ENCODE results near the gene PTGIS.
A peak's percentile ranks its signal among the peaks of the same experiment; 100 is the strongest.

Gene PTGIS

GRCh38 chr20:49526568-49526967 lies 41.4 kb downstream of the PTGIS start:
- DNase-seq, result no peak
- H3K4me3 ChIP-seq (ENCODE audit: low read depth, low read length), result no peak overlapping the region

GRCh38 chr20:49526056-49526455 lies 41.9 kb downstream of the PTGIS start:
- Histone ChIP-seq H3K4me1 (no peaks in the 10 kb centered on the region), H3K36me3 (no peaks in the 10 kb centered on the region), H3K4me3 (ENCODE audit: low read depth, low read length) (no peak overlapping the region), H3K9me3 (peaks cover 3% of the 10 kb centered on the region; the same call in 1 of the 2 replicates), H3K27me3 (no peaks in the 10 kb centered on the region)
- no peak for DNase-seq
- no peak for TF ChIP-seq CTCF (IDR thresholded peaks at IDR 0.05; ENCODE audit: low read depth, low read length)

More at GRCh38 chr20:49526568-49526967, 41.4 kb downstream of the PTGIS start:
- no peaks in the 10 kb centered on the region for H3K4me1 ChIP-seq
- H3K9me3 ChIP-seq, result peaks cover 3% of the 10 kb centered on the region; the same call in 1 of the 2 replicates
- no peaks in the 10 kb centered on the region for H3K36me3 ChIP-seq
- no peak for TF ChIP-seq CTCF (IDR thresholded peaks at IDR 0.05; ENCODE audit: low read depth, low read length)
- H3K27me3 ChIP-seq, result no peaks in the 10 kb centered on the region

- no peaks in the 10 kb centered on the region for H3K36me3 ChIP-seq
Measured at GRCh38 chr20:49523767-49524360, 44.1 kb downstream of the PTGIS start.

GRCh38 chr20:49521356-49521755 lies 46.6 kb downstream of the PTGIS start:
- no peak for TF ChIP-seq CTCF (IDR thresholded peaks at IDR 0.05; ENCODE audit: low read depth, low read length)
- no peaks in the 10 kb centered on the region for H3K36me3 ChIP-seq
- no peak for DNase-seq
- no peak overlapping the region for H3K4me3 ChIP-seq (ENCODE audit: low read depth, low read length)
- no peaks in the 10 kb centered on the region for H3K27me3 ChIP-seq
- peaks cover 3% of the 10 kb centered on the region; the same call in 1 of the 2 replicates for H3K9me3 ChIP-seq
- H3K4me1 ChIP-seq, result no peaks in the 10 kb centered on the region

More at GRCh38 chr20:49523767-49524360, 44.1 kb downstream of the PTGIS start:
- H3K4me3 ChIP-seq (ENCODE audit: low read depth, low read length), result no peak overlapping the region
- TF ChIP-seq CTCF (IDR thresholded peaks at IDR 0.05; ENCODE audit: low read depth, low read length), result no peak
- no peaks in the 10 kb centered on the region for H3K4me1 ChIP-seq
- no peak for DNase-seq
- no peaks in the 10 kb centered on the region for H3K27me3 ChIP-seq
- peaks cover 3% of the 10 kb centered on the region; the same call in 1 of the 2 replicates for H3K9me3 ChIP-seq

- 0 out of 2 replicates have a peak, but pooled peaks have one; percentile 19 for TF ChIP-seq CTCF (IDR thresholded peaks at IDR 0.05; ENCODE audit: low read depth, low read length)
Measured at GRCh38 chr20:49519777-49520359, 48.1 kb downstream of the PTGIS start.

GRCh38 chr20:49519212-49519712 lies 48.7 kb downstream of the PTGIS start:
- no peak for DNase-seq
- no peak overlapping the region for H3K4me3 ChIP-seq (ENCODE audit: low read depth, low read length)
- H3K4me1 ChIP-seq, result no peaks in the 10 kb centered on the region
- no peaks in the 10 kb centered on the region for H3K9me3 ChIP-seq
- H3K36me3 ChIP-seq, result no peaks in the 10 kb centered on the region
- no peaks in the 10 kb centered on the region for H3K27me3 ChIP-seq
- TF ChIP-seq CTCF (IDR thresholded peaks at IDR 0.05; ENCODE audit: low read depth, low read length), result no peak

More at GRCh38 chr20:49519777-49520359, 48.1 kb downstream of the PTGIS start:
- Histone ChIP-seq H3K9me3 (peaks cover 3% of the 10 kb centered on the region; the same call in 1 of the 2 replicates), H3K36me3 (no peaks in the 10 kb centered on the region), H3K4me3 (ENCODE audit: low read depth, low read length) (no peak overlapping the region), H3K4me1 (no peaks in the 10 kb centered on the region), H3K27me3 (no peaks in the 10 kb centered on the region)
- DNase-seq, result no peak

Data from BE2C (cell line).